WTC11 (cell line): ENCODE measurements around the gene OCA2. TPM values are rescaled to one million over a fixed set of nuclear protein-coding genes. Genes with fewer than 3 reads are reported as not detected.

Experiments used
- ATAC-seq: fragments of 200-7000 bp; cut with Tn5 transposase; 2 replicates; pipeline ENCODE4 v1.10.0; 2021; ENCODE audit warnings: mild to moderate bottlenecking, moderate library complexity
- CTCF ChIA-PET: fragments of 300-600 bp; sonication (Branson Sonifier 250); formaldehyde crosslinking; loops from one replicate; lab custom pipeline; 2021; ENCODE audit warnings: antibody characterized with exemption; lab: Charles Lee
- POLR2A ChIA-PET: fragments of 350-600 bp; sonication (Branson Sonifier 250); formaldehyde crosslinking; loops from one replicate; lab custom pipeline; 2021; ENCODE audit warnings: antibody characterized with exemption; lab: Charles Lee
- DNase-seq: peaks from one replicate; pipeline ENCODE4 v3.0.0; 2021; ENCODE audit warnings: low spot score
- H3K27ac Mint-ChIP-seq: 2 replicates; pipeline ENCODE4 v1.8.0; 2021; ENCODE audit warnings: mixed read lengths
- H3K27me3 Mint-ChIP-seq: 2 replicates; pipeline ENCODE4 v1.8.0; 2021; ENCODE audit warnings: low read depth, mild to moderate bottlenecking, moderate library complexity, mixed read lengths
- H3K36me3 Mint-ChIP-seq: 2 replicates; pipeline ENCODE4 v1.8.0; 2021; ENCODE audit warnings: mixed read lengths
- H3K4me1 Mint-ChIP-seq: 2 replicates; pipeline ENCODE4 v1.8.0; 2022; ENCODE audit warnings: mixed read lengths
- H3K4me3 Mint-ChIP-seq: 2 replicates; pipeline ENCODE4 v1.8.0; 2021; ENCODE audit warnings: mild to moderate bottlenecking, moderate library complexity, mixed read lengths
- H3K9me3 Mint-ChIP-seq: 2 replicates; pipeline ENCODE4 v1.8.0; 2021; ENCODE audit warnings: mixed read lengths
- ATF2 ChIP-seq: sonication (generic); formaldehyde crosslinking; IDR thresholded peaks from 2 replicates; pipeline ENCODE4 v1.8.1; 2022; ENCODE audit warnings: low read depth, missing genetic modification reagents, borderline replicate concordance
- CBFB ChIP-seq: sonication (generic); formaldehyde crosslinking; IDR thresholded peaks from 2 replicates; pipeline ENCODE4 v1.8.1; 2022; ENCODE audit warnings: mild to moderate bottlenecking, low read depth, missing genetic modification reagents
- CREB1 ChIP-seq: sonication (generic); formaldehyde crosslinking; IDR thresholded peaks from 2 replicates; pipeline ENCODE4 v1.8.0; 2023; ENCODE audit warnings: mild to moderate bottlenecking, missing genetic modification reagents
- CREM ChIP-seq: sonication (generic); formaldehyde crosslinking; IDR thresholded peaks from 2 replicates; pipeline ENCODE4 v1.8.1; 2022; ENCODE audit warnings: mild to moderate bottlenecking, missing genetic modification reagents, moderate library complexity
- FOXP4 ChIP-seq: sonication (generic); formaldehyde crosslinking; IDR thresholded peaks from 2 replicates; pipeline ENCODE4 v1.8.0; 2022; ENCODE audit warnings: mild to moderate bottlenecking, missing genetic modification reagents
- GRHL2 ChIP-seq: fragments of 250-450 bp; sonication (Bioruptor Pico); IDR thresholded peaks from 2 replicates; pipeline ENCODE4 v1.8.0; 2022; ENCODE audit warnings: mild to moderate bottlenecking, moderate library complexity; ENCODE audit not compliant: insufficient replicate concordance, severe bottlenecking
- JUN ChIP-seq: sonication (generic); formaldehyde crosslinking; IDR thresholded peaks from 2 replicates; pipeline ENCODE4 v1.8.0; 2023; ENCODE audit warnings: mild to moderate bottlenecking, missing genetic modification reagents
- MXD4 ChIP-seq: fragments of 250-450 bp; sonication (Bioruptor Pico); IDR thresholded peaks from 2 replicates; pipeline ENCODE4 v1.8.0; 2021; ENCODE audit warnings: mild to moderate bottlenecking, moderate library complexity, borderline replicate concordance
- NFATC4 ChIP-seq: fragments of 250-450 bp; sonication (Bioruptor Pico); IDR thresholded peaks from 2 replicates; pipeline ENCODE4 v1.9.0; 2021; ENCODE audit warnings: mild to moderate bottlenecking
- NFYB ChIP-seq: sonication (generic); formaldehyde crosslinking; conservative IDR thresholded peaks from 2 replicates; pipeline ENCODE4 v1.8.0; 2022; ENCODE audit warnings: low read depth, missing genetic modification reagents
- SP1 ChIP-seq: sonication (generic); formaldehyde crosslinking; conservative IDR thresholded peaks from 2 replicates; pipeline ENCODE4 v1.8.1; 2022; ENCODE audit warnings: missing genetic modification reagents
- TEAD1 ChIP-seq: sonication (generic); formaldehyde crosslinking; IDR thresholded peaks from 2 replicates; pipeline ENCODE4 v1.8.0; 2022; ENCODE audit warnings: mild to moderate bottlenecking, missing genetic modification reagents
- TP53 ChIP-seq: sonication (generic); formaldehyde crosslinking; IDR thresholded peaks from 2 replicates; pipeline ENCODE4 v1.8.1; 2023; ENCODE audit warnings: mild to moderate bottlenecking, missing genetic modification reagents
- ZBTB43 ChIP-seq: sonication (generic); formaldehyde crosslinking; IDR thresholded peaks from 2 replicates; pipeline ENCODE4 v1.8.1; 2023; ENCODE audit warnings: mild to moderate bottlenecking, missing genetic modification reagents
- ZNF232 ChIP-seq: sonication (generic); formaldehyde crosslinking; IDR thresholded peaks from 2 replicates; pipeline ENCODE4 v1.8.0; 2022; ENCODE audit warnings: mild to moderate bottlenecking, missing genetic modification reagents
- ZNF263 ChIP-seq: sonication (generic); formaldehyde crosslinking; IDR thresholded peaks from 2 replicates; pipeline ENCODE4 v1.8.1; 2022; ENCODE audit warnings: low read depth, mild to moderate bottlenecking, moderate library complexity, missing genetic modification reagents
- ZNF423 ChIP-seq: fragments of 250-450 bp; sonication (Bioruptor Pico); IDR thresholded peaks from 2 replicates; pipeline ENCODE4 v2.1.2; 2022; ENCODE audit warnings: mild to moderate bottlenecking, moderate library complexity
- ZNF512 ChIP-seq: sonication (generic); formaldehyde crosslinking; IDR thresholded peaks from 2 replicates; pipeline ENCODE4 v1.8.1; 2022; ENCODE audit warnings: missing genetic modification reagents, borderline replicate concordance
- ZNF532 ChIP-seq: fragments of 250-450 bp; sonication (Bioruptor Pico); IDR thresholded peaks from 2 replicates; pipeline ENCODE4 v1.9.0; 2021; ENCODE audit warnings: mild to moderate bottlenecking, borderline replicate concordance
- ZSCAN18 ChIP-seq: fragments of 250-450 bp; sonication (Bioruptor Pico); IDR thresholded peaks from 2 replicates; pipeline ENCODE4 v2.1.2; 2022; ENCODE audit warnings: mild to moderate bottlenecking, moderate library complexity
- total RNA-seq: library from RNA; stranded (reverse); gene quantifications from 3 replicates; pipeline ENCODE4 v1.2.3, GENCODE V29; 2021

The OCA2 gene
- total RNA-seq, 1 experiment from 2014 or later = 0.39 TPM

GRCh38 chr15:27897481-27897880 lies 201.6 kb downstream of the OCA2 start:
- H3K27ac Mint-ChIP-seq = no peak overlapping the region
- ATAC-seq (no peak), DNase-seq (no peak)
- no peak for TF ChIP-seq CREB1 (CRISPR knock-in tag)
- no peak for TF ChIP-seq CREM
- TF ChIP-seq ZNF232 (CRISPR knock-in tag) = no peak
- TF ChIP-seq ZNF263 (CRISPR knock-in tag) = no peak
- TF ChIP-seq MXD4 (CRISPR knock-in tag) = no peak
- H3K27me3 Mint-ChIP-seq = peaks cover under 1% of the 10 kb centered on the region; the same call in 1 of the 2 replicates
- H3K4me3 Mint-ChIP-seq = no peak overlapping the region
- POLR2A ChIA-PET = no interaction called here
- peaks cover 54% of the 10 kb centered on the region for H3K9me3 Mint-ChIP-seq
- H3K36me3 Mint-ChIP-seq = peaks cover 49% of the 10 kb centered on the region
- CTCF ChIA-PET = interaction anchor here (1.1 kb wide), 1 partner anchor 216 kb away, joined by 4 read pairs; no protein-coding TSS in a partner anchor
- H3K4me1 Mint-ChIP-seq = peaks cover 11% of the 10 kb centered on the region

GRCh38 chr15:27894645-27895044 lies 204.5 kb downstream of the OCA2 start:
- Mint-ChIP-seq H3K27me3 (peaks cover 6% of the 10 kb centered on the region; the same call in 1 of the 2 replicates), H3K27ac (no peak overlapping the region), H3K9me3 (peaks cover 83% of the 10 kb centered on the region), H3K4me1 (peaks cover 2% of the 10 kb centered on the region; the same call in 1 of the 2 replicates), H3K4me3 (no peak overlapping the region), H3K36me3 (peaks cover 76% of the 10 kb centered on the region)
- TF ChIP-seq ZBTB43 (CRISPR knock-in tag) = no peak
- TF ChIP-seq ZNF532 (CRISPR knock-in tag) = no peak
- no peak for TF ChIP-seq FOXP4 (CRISPR knock-in tag)
- no peak for TF ChIP-seq SP1 (CRISPR knock-in tag)
- TF ChIP-seq CBFB (CRISPR knock-in tag) = no peak
- TF ChIP-seq JUN (CRISPR knock-in tag) = no peak
- ATAC-seq = no peak
- DNase-seq = no peak
- ChIA-PET POLR2A (no interaction called here), CTCF (no interaction called here)

- no peak overlapping the region for H3K27ac Mint-ChIP-seq
- H3K36me3 Mint-ChIP-seq = peaks cover 76% of the 10 kb centered on the region
- ATAC-seq (no peak), DNase-seq (no peak)
- CTCF ChIA-PET = no interaction called here
- peaks cover 9% of the 10 kb centered on the region; the same call in 1 of the 2 replicates for H3K27me3 Mint-ChIP-seq
- no peaks in the 10 kb centered on the region for H3K4me1 Mint-ChIP-seq
- H3K4me3 Mint-ChIP-seq = no peak overlapping the region
- H3K9me3 Mint-ChIP-seq = peaks cover 84% of the 10 kb centered on the region
- POLR2A ChIA-PET = no interaction called here
- TF ChIP-seq ZSCAN18 (no peak), GRHL2 (no peak), ZNF512 (CRISPR knock-in tag) (no peak), ZNF263 (CRISPR knock-in tag) (no peak), NFATC4 (CRISPR knock-in tag) (no peak), ZNF423 (no peak), TEAD1 (no peak), TP53 (CRISPR knock-in tag) (no peak), CREM (no peak), ATF2 (CRISPR knock-in tag) (no peak), NFYB (no peak)
Measured at GRCh38 chr15:27889258-27889657, 209.9 kb downstream of the OCA2 start.
